Osteoblast (primary cell): ENCODE data around the gene TMEM179B. TPM values are rescaled to one million over a fixed set of nuclear protein-coding genes. Genes with fewer than 3 reads are reported as not detected.
"Not testable (repeated sequence)": the region's sequence is repeated elsewhere in the genome, so short reads cannot be mapped to it uniquely, and the experiment has no call there.

Source experiments
- DNase-seq: peaks from one replicate; pipeline ENCODE4 v3.0.0; 2011; ENCODE audit warnings: low spot score, mixed read lengths; ENCODE audit not compliant: insufficient read length; ENCODE audit errors: missing footprints
- H2AFZ ChIP-seq: 2 replicates; pipeline ENCODE4 v1.6.0; 2011; ENCODE audit warnings: mild to moderate bottlenecking, low read length
- H3K27ac ChIP-seq: 2 replicates; pipeline ENCODE4 v1.5.1; 2011; ENCODE audit warnings: mild to moderate bottlenecking, low read depth, low read length, moderate library complexity
- H3K27me3 ChIP-seq: 2 replicates; pipeline ENCODE4 v1.6.0; 2012; ENCODE audit warnings: mild to moderate bottlenecking, control low read depth, inconsistent platforms, low read length, moderate library complexity; ENCODE audit not compliant: insufficient read depth
- H3K36me3 ChIP-seq: 2 replicates; pipeline ENCODE4 v1.5.1; 2011; ENCODE audit warnings: mild to moderate bottlenecking, low read length, control low read depth, moderate library complexity; ENCODE audit not compliant: insufficient read depth
- H3K4me1 ChIP-seq: 2 replicates; pipeline ENCODE4 v1.5.1; 2011; ENCODE audit warnings: mild to moderate bottlenecking, low read length, control low read depth, moderate library complexity; ENCODE audit not compliant: insufficient read depth
- H3K4me2 ChIP-seq: 2 replicates; pipeline ENCODE4 v1.6.0; 2011; ENCODE audit warnings: mild to moderate bottlenecking, low read length; ENCODE audit not compliant: insufficient read depth
- H3K4me3 ChIP-seq: fragments of 200-600 bp; sonication (generic); 3 replicates; pipeline ENCODE4 v1.5.1; 2012; ENCODE audit warnings: mild to moderate bottlenecking, low read length, inconsistent platforms; ENCODE audit not compliant: insufficient read depth
- H3K79me2 ChIP-seq: 2 replicates; pipeline ENCODE4 v1.6.0; 2012; ENCODE audit warnings: mild to moderate bottlenecking, low read length, control low read depth, inconsistent platforms; ENCODE audit not compliant: insufficient read depth
- H3K9me3 ChIP-seq: 2 replicates; pipeline ENCODE4 v1.5.1; 2011; ENCODE audit warnings: low read depth, low read length, control low read depth
- H4K20me1 ChIP-seq: 2 replicates; pipeline ENCODE4 v1.6.0; 2012; ENCODE audit warnings: mild to moderate bottlenecking, low read length, control low read depth; ENCODE audit not compliant: insufficient read depth
- total RNA-seq: library from RNA; depleted of rRNA; stranded (reverse); fragments of >200 nt; gene quantifications from 2 replicates; pipeline ENCODE4 v1.2.3, GENCODE V29; 2012
- TF ChIP-seq, protein P1 (sequence below): IDR thresholded peaks from 2 replicates; pipeline ENCODE4 v1.5.1; 2011; ENCODE audit warnings: mild to moderate bottlenecking, low read depth, low read length, moderate library complexity; ENCODE audit errors: extremely low read depth

TMEM179B gene
- total RNA-seq, 1 donor: 51.4 TPM

- H3K27me3 ChIP-seq: no peaks in the 10 kb centered on the region
- H3K4me3 ChIP-seq: no peak overlapping the region
- DNase-seq: no peak
- H4K20me1 ChIP-seq: no peaks in the 10 kb centered on the region
- H3K27ac ChIP-seq: no peak overlapping the region
- peaks cover 20% of the 10 kb centered on the region for H3K79me2 ChIP-seq
- TF ChIP-seq, protein P1, sequence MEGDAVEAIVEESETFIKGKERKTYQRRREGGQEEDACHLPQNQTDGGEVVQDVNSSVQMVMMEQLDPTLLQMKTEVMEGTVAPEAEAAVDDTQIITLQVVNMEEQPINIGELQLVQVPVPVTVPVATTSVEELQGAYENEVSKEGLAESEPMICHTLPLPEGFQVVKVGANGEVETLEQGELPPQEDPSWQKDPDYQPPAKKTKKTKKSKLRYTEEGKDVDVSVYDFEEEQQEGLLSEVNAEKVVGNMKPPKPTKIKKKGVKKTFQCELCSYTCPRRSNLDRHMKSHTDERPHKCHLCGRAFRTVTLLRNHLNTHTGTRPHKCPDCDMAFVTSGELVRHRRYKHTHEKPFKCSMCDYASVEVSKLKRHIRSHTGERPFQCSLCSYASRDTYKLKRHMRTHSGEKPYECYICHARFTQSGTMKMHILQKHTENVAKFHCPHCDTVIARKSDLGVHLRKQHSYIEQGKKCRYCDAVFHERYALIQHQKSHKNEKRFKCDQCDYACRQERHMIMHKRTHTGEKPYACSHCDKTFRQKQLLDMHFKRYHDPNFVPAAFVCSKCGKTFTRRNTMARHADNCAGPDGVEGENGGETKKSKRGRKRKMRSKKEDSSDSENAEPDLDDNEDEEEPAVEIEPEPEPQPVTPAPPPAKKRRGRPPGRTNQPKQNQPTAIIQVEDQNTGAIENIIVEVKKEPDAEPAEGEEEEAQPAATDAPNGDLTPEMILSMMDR: no peak
- peaks cover 12% of the 10 kb centered on the region for H3K4me1 ChIP-seq
- H3K9me3 ChIP-seq: no peaks in the 10 kb centered on the region
- no peaks in the 10 kb centered on the region for H3K36me3 ChIP-seq
- H3K4me2 ChIP-seq: no peak overlapping the region
- peak overlapping the region; percentile 52 for H2AFZ ChIP-seq
Measured at GRCh38 chr11:62757846-62758788, 29.1 kb upstream of the TMEM179B start.

- H3K9me3 ChIP-seq, H4K20me1 ChIP-seq, H3K4me1 ChIP-seq, H3K27ac ChIP-seq, DNase-seq, H3K27me3 ChIP-seq: not testable (repeated sequence)
- peak overlapping the region; percentile 98 for H3K4me3 ChIP-seq
- H2AFZ ChIP-seq: peak overlapping the region; percentile 35
- peak overlapping the region; percentile 95 for H3K4me2 ChIP-seq
- H3K79me2 ChIP-seq: peaks cover 16% of the 10 kb centered on the region
- H3K36me3 ChIP-seq: peaks cover 12% of the 10 kb centered on the region
Measured at GRCh38 chr11:62760867-62761227, 26.4 kb upstream of the TMEM179B start.

DNA sequence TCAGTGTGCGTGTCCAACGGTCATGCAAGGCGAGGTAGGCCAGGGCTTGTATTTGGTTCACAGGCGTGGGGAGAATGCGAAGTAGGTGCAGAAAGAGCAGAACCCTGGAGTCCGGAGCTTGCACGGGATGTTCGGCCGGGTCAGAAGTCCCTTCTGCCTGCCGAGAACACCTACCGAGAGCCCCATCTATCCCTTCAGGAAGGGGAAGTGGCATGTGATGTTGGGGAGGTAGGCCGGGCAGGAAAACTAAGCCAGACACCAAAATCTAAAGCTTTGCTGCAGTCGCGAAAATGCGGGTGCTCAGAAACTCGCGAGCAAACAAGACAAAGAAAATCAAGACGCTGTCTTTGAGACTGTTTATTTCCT, 16.4 kb upstream of the TMEM179B start:
- H3K27ac ChIP-seq: peak overlapping the region; percentile 90
- TF ChIP-seq, protein P1: no peak
- H3K36me3 ChIP-seq: peaks cover 24% of the 10 kb centered on the region
- H3K27me3 ChIP-seq: no peaks in the 10 kb centered on the region
- peaks cover 19% of the 10 kb centered on the region for H3K79me2 ChIP-seq
- H3K4me2 ChIP-seq: peak overlapping the region; percentile 87
- peak overlapping the region; percentile 95 for H2AFZ ChIP-seq
- H3K9me3 ChIP-seq: no peaks in the 10 kb centered on the region
- H4K20me1 ChIP-seq: no peaks in the 10 kb centered on the region
- H3K4me3 ChIP-seq: peak overlapping the region; percentile 84
- DNase-seq: peak; percentile 66
- H3K4me1 ChIP-seq: peaks cover 18% of the 10 kb centered on the region

DNA sequence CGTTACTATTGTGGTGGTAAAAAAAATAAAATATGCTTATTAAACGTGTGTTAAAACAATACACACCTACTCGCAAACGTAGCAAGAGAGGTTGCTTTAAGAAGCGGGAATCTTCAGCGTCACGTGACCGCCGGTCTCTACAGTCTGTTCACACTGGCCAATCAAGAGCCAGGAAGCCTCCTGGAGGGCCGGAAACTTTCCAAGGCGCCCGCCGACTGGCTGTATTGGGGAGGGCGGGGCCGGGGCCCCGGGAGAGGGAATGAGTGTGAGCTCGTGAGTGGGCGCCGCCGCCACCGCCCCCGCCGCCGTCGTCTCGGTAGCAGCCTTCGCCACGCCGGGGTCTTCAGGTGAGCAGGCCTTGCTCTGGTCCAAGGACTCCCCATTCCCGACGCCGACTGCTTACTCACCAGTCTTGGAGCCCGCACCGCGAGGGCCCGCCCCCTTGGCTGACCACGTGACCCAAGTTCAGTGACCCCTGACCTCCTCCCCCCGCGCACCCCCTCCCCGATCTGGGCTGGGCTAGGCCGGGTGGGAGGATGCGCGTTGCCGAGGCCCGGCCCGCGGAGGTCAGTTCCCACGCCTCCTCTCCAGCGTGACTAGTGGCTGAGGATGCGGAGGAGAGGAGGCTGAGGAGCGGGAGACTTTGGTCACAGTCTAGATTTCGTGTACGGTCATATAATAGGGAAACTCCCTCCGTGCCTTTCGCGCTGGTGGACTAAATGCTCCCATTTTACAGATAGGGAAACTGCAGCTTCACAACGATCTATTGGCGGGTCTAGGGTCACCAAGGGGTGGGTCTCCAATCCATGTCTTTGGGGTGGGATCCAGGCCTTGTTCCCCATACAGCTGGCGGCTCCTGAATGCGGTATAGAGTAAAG, 15.8 kb upstream of the TMEM179B start, which contains the start of gene TAF6L:
Gene TAF6L (plus strand): TSS at position 253 of the 878 bp plus-strand sequence. CDS start 4,388 bp downstream, outside the sequence.
- H3K27me3 ChIP-seq: no peaks in the 10 kb centered on the region
- peak within 1 kb of the TSS; percentile 90 for H3K27ac ChIP-seq
- peaks cover 23% of the 10 kb centered on the region for H3K36me3 ChIP-seq
- peak; percentile 98 for DNase-seq
- H4K20me1 ChIP-seq: no peaks in the 10 kb centered on the region
- peak within 1 kb of the TSS; percentile 95 for H2AFZ ChIP-seq
- peak within 1 kb of the TSS; percentile 84 for H3K4me3 ChIP-seq
- H3K9me3 ChIP-seq: no peaks in the 10 kb centered on the region
- peaks cover 18% of the 10 kb centered on the region for H3K4me1 ChIP-seq
- TF ChIP-seq, protein P1: no peak
- peak within 1 kb of the TSS; percentile 87 for H3K4me2 ChIP-seq
- peaks cover 19% of the 10 kb centered on the region for H3K79me2 ChIP-seq
